Naive thymus-derived CD4-positive, alpha-beta T cell (primary cell): Measurements from ENCODE around the gene OTUD4. TPM values are rescaled to one million over a fixed set of nuclear protein-coding genes. Genes with fewer than 3 reads are reported as not detected.

ENCODE experiments used
- ATAC-seq: fragments of 150-1000 bp; cut with Tn5 transposase; 2 replicates; pipeline ENCODE4 v1.10.0; 2021; ENCODE audit warnings: mild to moderate bottlenecking, moderate library complexity
- CTCF ChIA-PET: fragments of 350-600 bp; sonication (Branson Sonifier 250); formaldehyde crosslinking; loops from one replicate; lab custom pipeline; 2021; ENCODE audit warnings: antibody characterized with exemption; lab: Charles Lee
- POLR2A ChIA-PET: fragments of 350-600 bp; sonication (Branson Sonifier 250); formaldehyde crosslinking; loops from one replicate; lab custom pipeline; 2021; ENCODE audit warnings: antibody characterized with exemption, inconsistent platforms; lab: Charles Lee
- DNase-seq, 9 donors: peaks; one replicate each; pipeline versions ENCODE4 v3.0.0 to v3.0.0-alpha.2; 2020 to 2022; ENCODE audit warnings: mixed read lengths in 1 of 9
- H3K27ac ChIP-seq: one replicate; pipeline ENCODE4 v1.7.0; 2013; ENCODE audit warnings: mild to moderate bottlenecking, low read depth, low read length, moderate library complexity
- H3K27me3 ChIP-seq, 2 donors: one replicate each; pipeline ENCODE4 v1.7.0; 2013; ENCODE audit warnings: low read length in 2 of 2, mild to moderate bottlenecking in 2 of 2, moderate library complexity in 2 of 2; ENCODE audit not compliant: control insufficient read depth in 2 of 2, insufficient read depth in 2 of 2
- H3K36me3 ChIP-seq, 3 experiments: 1 replicate in 2 of 3; 2 replicates in 1 of 3; pipeline ENCODE4 v1.7.0; 2013; ENCODE audit warnings: low read length in 3 of 3, mild to moderate bottlenecking in 3 of 3, moderate library complexity in 1 of 3; ENCODE audit not compliant: insufficient read depth in 3 of 3, control insufficient read depth in 2 of 3
- H3K4me1 ChIP-seq, 2 donors: one replicate each; pipeline ENCODE4 v1.7.0; 2013; ENCODE audit warnings: low read length in 2 of 2, mild to moderate bottlenecking in 2 of 2, moderate library complexity in 1 of 2; ENCODE audit not compliant: control insufficient read depth in 2 of 2, insufficient read depth in 2 of 2
- H3K4me3 ChIP-seq: 2 replicates; pipeline ENCODE4 v1.7.0; 2013; ENCODE audit warnings: mild to moderate bottlenecking, low read length
- H3K9me3 ChIP-seq, 3 experiments: 1 replicate in 2 of 3; 2 replicates in 1 of 3; pipeline ENCODE4 v1.7.0; 2013; ENCODE audit warnings: low read length in 3 of 3; ENCODE audit not compliant: control insufficient read depth in 2 of 3
- H3K27ac Mint-ChIP-seq, 9 donors: one replicate each; pipeline ENCODE4 v1.8.0; 2020 to 2022; ENCODE audit warnings: mixed read lengths in 9 of 9, mild to moderate bottlenecking in 8 of 9, moderate library complexity in 5 of 9, inconsistent platforms in 2 of 9
- H3K27me3 Mint-ChIP-seq, 5 donors: one replicate each; pipeline ENCODE4 v1.8.0; 2021 to 2022; ENCODE audit warnings: mixed read lengths in 5 of 5, mild to moderate bottlenecking in 1 of 5
- H3K36me3 Mint-ChIP-seq, 5 donors: one replicate each; pipeline ENCODE4 v1.8.0; 2020 to 2022; ENCODE audit warnings: mixed read lengths in 5 of 5, mild to moderate bottlenecking in 3 of 5, inconsistent platforms in 1 of 5
- H3K4me1 Mint-ChIP-seq, 7 donors: one replicate each; pipeline ENCODE4 v1.8.0; 2020 to 2022; ENCODE audit warnings: mixed read lengths in 7 of 7, mild to moderate bottlenecking in 3 of 7, inconsistent platforms in 1 of 7
- H3K4me3 Mint-ChIP-seq, 10 donors: one replicate each; pipeline ENCODE4 v1.8.0; 2020 to 2022; ENCODE audit warnings: mild to moderate bottlenecking in 10 of 10, mixed read lengths in 10 of 10, moderate library complexity in 6 of 10, inconsistent platforms in 2 of 10
- H3K9me3 Mint-ChIP-seq, 11 donors: one replicate each; pipeline ENCODE4 v1.8.0; 2020 to 2022; ENCODE audit warnings: mixed read lengths in 11 of 11, mild to moderate bottlenecking in 4 of 11, inconsistent platforms in 1 of 11, moderate library complexity in 1 of 11
- intact Hi-C, 2 donors: fragments of 100-400 bp; cut with micrococcal nuclease; formaldehyde crosslinking; loops; one replicate each; pipeline ENCODE4 v1.15.1; 2023
- polyA plus RNA-seq, 2 donors: library from polyadenylated mRNA; unstranded; fragments of 300-500 nt; fragmentation: Illumina TruSeq; gene quantifications; one replicate each; pipeline ENCODE4 v1.2.3, GENCODE V29; 2021
- total RNA-seq, 6 experiments: library from RNA in 5 of 6; stranded (reverse) in 5 of 6; gene quantifications; 1 replicate in 5 of 6; 2 replicates in 1 of 6; pipeline ENCODE4 v1.2.3 and lab custom pipeline; 2021 to 2026

Gene OTUD4
- total and polyA plus RNA-seq, 7 experiments from 2014 or later = 15.0 to 65.4 (median 54.2) TPM

DNA sequence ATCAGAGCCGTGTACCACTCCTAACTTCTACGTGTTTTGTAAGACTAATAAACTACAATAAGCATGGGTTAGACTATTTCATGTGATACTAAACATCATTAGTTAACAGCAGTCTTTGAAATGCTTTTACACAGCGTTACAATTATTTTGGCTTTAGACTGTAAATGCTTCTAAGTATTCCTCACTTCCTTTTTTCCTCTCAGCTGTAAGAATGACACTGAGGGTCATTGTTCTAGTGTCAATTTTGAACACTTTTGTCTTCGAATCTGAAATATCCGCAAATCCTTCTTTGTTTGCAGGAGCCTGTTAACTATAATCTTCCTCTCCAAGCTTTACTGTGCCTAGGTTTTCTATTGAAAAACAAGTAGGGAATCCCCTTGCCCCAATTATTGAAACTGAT, 80.7 kb downstream of the OTUD4 start:
- H3K27ac ChIP-seq = peak overlapping the region; percentile 80
- Mint-ChIP-seq H3K27ac (peak overlapping the region; percentile 42 to 99 (median 96)), H3K9me3 (peaks cover 0 to 8% (median 0%) of the 10 kb centered on the region in 11 donors), H3K36me3 (peaks cover 6 to 10% (median 9%) of the 10 kb centered on the region in 5 donors), H3K4me3 (peak overlapping the region in 9 of 10 donors; percentile 93 to 98 (median 96)), H3K4me1 (peaks cover 20 to 49% (median 31%) of the 10 kb centered on the region in 7 donors), H3K27me3 (no peaks in the 10 kb centered on the region)
- ChIA-PET POLR2A (interaction anchor here (0.7 to 2.6 kb wide), 6 partner anchors 12 to 520 kb away, joined by 5 to 25 read pairs (median 10); partner anchors contain the start of genes MMAA and OTUD4), CTCF (interaction anchor here (0.7 kb wide), 1 partner anchor 68 kb away, joined by 4 read pairs; no protein-coding TSS in a partner anchor)
- H3K9me3 ChIP-seq = no peaks in the 10 kb centered on the region
- H3K4me1 ChIP-seq = peaks cover 22 to 23% of the 10 kb centered on the region in 2 donors
- H3K4me3 ChIP-seq = peak overlapping the region; percentile 94
- ATAC-seq = no peak
- intact Hi-C loops = loop anchor here (1.0 to 10.0 kb wide), 9 partner anchors 10 to 1915 kb away; partner anchors contain the start of genes ZNF827 (in 2 of the 2), LSM6 (in 1 of the 2), SLC10A7 (in 1 of the 2) and USP38 (in 1 of the 2)
- no peak for DNase-seq
- H3K36me3 ChIP-seq = peaks cover 0 to 4% (median 0%) of the 10 kb centered on the region in 3 experiments
- H3K27me3 ChIP-seq = no peaks in the 10 kb centered on the region

GRCh38 chr4:145098675-145099037, 81.7 kb downstream of the OTUD4 start:
- intact Hi-C loops = loop anchor here (1.0 to 10.0 kb wide), 17 partner anchors 8 to 1914 kb away; partner anchors contain the start of genes MMAA (in 2 of the 2), OTUD4 (in 2 of the 2), USP38 (in 2 of the 2) and ZNF827 (in 2 of the 2)
- H3K4me1 Mint-ChIP-seq = peaks cover 24 to 52% (median 31%) of the 10 kb centered on the region in 7 donors
- H3K4me3 Mint-ChIP-seq = peak overlapping the region in 9 of 10 donors; percentile 93 to 98 (median 96)
- H3K4me3 ChIP-seq = peak overlapping the region; percentile 94
- H3K36me3 Mint-ChIP-seq = peaks cover 15 to 20% (median 19%) of the 10 kb centered on the region in 5 donors
- ATAC-seq (peak; percentile 40), DNase-seq (peak in 1 of 9 donors; percentile 41)
- H3K9me3 Mint-ChIP-seq = peaks cover 0 to 9% (median under 1%) of the 10 kb centered on the region in 11 donors
- H3K27ac Mint-ChIP-seq = peak overlapping the region; percentile 95 to 99 (median 98)
- ChIA-PET CTCF (interaction anchor here (0.7 to 1.3 kb wide), 3 partner anchors 24 to 518 kb away, joined by 3 read pairs; no protein-coding TSS in a partner anchor), POLR2A (interaction anchor here (0.8 to 2.6 kb wide), 9 partner anchors 8 to 521 kb away, joined by 3 to 25 read pairs (median 6); partner anchors contain the start of genes MMAA and OTUD4)
- H3K9me3 ChIP-seq = no peaks in the 10 kb centered on the region
- no peaks in the 10 kb centered on the region for H3K27me3 Mint-ChIP-seq
- peaks cover 0 to 7% (median 4%) of the 10 kb centered on the region in 3 experiments for H3K36me3 ChIP-seq
- H3K4me1 ChIP-seq = peaks cover 22 to 23% of the 10 kb centered on the region in 2 donors
- peak overlapping the region; percentile 80 for H3K27ac ChIP-seq
- no peaks in the 10 kb centered on the region for H3K27me3 ChIP-seq

DNA sequence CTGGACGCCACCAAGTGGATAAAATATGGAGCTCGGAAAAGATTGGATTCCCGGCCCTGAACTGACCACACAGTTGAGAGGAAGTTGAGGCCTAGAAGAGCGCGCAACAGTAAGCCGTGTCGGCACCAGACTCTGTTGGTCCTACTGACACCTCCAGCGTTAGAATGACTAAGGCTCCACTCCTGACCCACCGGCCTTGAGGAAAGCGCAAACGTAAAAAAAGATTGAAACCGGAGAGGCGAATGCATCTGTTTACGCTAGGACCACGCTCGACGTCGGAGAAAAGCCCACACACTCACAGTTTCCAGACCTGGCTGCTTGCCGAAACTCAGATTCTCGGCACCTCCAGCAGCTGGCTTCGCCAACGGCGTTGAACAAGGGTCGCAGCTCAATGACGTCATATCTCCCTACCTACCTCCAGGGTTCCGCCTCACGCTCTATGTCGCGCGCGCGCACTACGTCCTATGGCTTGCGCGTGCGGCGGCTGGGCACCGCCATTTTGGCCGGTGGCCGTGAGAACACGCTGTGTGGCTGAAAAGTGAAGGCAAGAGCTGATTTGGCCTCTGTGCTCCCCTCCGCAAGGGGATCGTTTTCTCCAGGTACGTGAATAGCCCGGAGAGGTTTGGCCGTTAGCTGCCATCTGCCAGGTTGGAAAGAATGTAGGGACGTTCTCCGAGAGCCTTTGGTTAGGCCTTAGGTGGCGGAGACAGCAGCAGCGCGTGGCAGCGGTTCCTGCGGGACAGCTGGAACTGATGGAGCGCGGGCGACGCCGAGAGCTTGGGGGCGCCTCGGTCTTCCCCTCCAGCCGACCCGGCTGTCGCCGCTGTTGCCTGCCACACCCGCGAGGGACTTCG, 82.3 kb downstream of the OTUD4 start, which contains the start of the genes ABCE1 and ANAPC10:
TSS of gene ABCE1 (plus strand) at position 491 of the 854 bp plus-strand sequence. CDS start 6,102 bp downstream, outside the sequence.
TSS of gene ANAPC10 (minus strand) at position 376 of the 854 bp plus-strand sequence. CDS start 2,097 bp downstream, outside the sequence.
- Mint-ChIP-seq H3K9me3 (peaks cover 0 to 15% (median 4%) of the 10 kb centered on the region in 11 donors), H3K27ac (peak within 1 kb of the TSS; percentile 95 to 99 (median 98)), H3K4me3 (peak within 1 kb of the TSS in 9 of 10 donors; percentile 93 to 98 (median 96)), H3K27me3 (no peaks in the 10 kb centered on the region), H3K36me3 (peaks cover 20 to 26% (median 25%) of the 10 kb centered on the region in 5 donors), H3K4me1 (peaks cover 28 to 52% (median 33%) of the 10 kb centered on the region in 7 donors)
- Histone ChIP-seq H3K9me3 (no peaks in the 10 kb centered on the region), H3K27ac (peak within 1 kb of the TSS; percentile 80), H3K4me3 (peak within 1 kb of the TSS; percentile 94), H3K4me1 (peaks cover 22 to 23% of the 10 kb centered on the region in 2 donors), H3K27me3 (no peaks in the 10 kb centered on the region), H3K36me3 (peaks cover 0 to 7% (median 4%) of the 10 kb centered on the region in 3 experiments)
- DNase-seq = peak; percentile 88 to 98 (median 94)
- ChIA-PET POLR2A (interaction anchor here (0.6 to 2.6 kb wide), 13 partner anchors 9 to 1595 kb away, joined by 3 to 25 read pairs (median 4); partner anchors contain the start of genes MMAA and OTUD4), CTCF (interaction anchor here (0.6 to 1.3 kb wide), 5 partner anchors 24 to 518 kb away, joined by 3 read pairs; no protein-coding TSS in a partner anchor)
- peak; percentile 96 for ATAC-seq
- intact Hi-C loops = loop anchor here (1.0 to 10.0 kb wide), 16 partner anchors 8 to 1914 kb away; partner anchors contain the start of genes MMAA (in 2 of the 2), OTUD4 (in 2 of the 2), USP38 (in 2 of the 2) and ZNF827 (in 2 of the 2)

DNA sequence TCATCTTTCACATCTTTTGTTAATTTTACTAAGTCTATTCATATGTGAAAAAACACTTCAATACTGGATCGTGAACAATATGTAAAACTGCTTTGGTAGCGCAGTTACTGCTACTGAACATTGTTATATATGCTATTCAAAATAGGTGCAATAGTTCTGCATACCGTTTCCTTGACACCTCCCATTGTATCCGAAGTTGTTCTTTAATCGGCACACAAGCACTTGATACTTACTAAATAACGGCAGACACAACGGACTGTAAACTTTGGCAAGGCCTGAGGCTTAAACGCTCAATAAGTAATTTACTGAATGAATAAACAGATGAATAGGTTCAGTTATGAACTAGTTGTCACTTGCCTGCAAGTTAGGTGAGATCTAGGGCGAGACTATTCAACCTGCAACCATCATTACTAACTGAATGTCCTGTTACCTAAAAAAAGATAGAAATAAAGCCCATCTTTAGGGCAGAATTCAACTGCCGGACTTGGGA, 83.0 kb downstream of the OTUD4 start:
- H3K9me3 Mint-ChIP-seq = peaks cover 0 to 17% (median 4%) of the 10 kb centered on the region in 11 donors
- Histone ChIP-seq H3K27me3 (no peaks in the 10 kb centered on the region), H3K4me3 (peak overlapping the region; percentile 94), H3K9me3 (no peaks in the 10 kb centered on the region), H3K36me3 (peaks cover 0 to 7% (median 4%) of the 10 kb centered on the region in 3 experiments), H3K27ac (peak overlapping the region; percentile 80), H3K4me1 (peaks cover 22 to 23% of the 10 kb centered on the region in 2 donors)
- POLR2A ChIA-PET = interaction anchor here (0.9 to 2.6 kb wide), 10 partner anchors 12 to 639 kb away, joined by 3 to 25 read pairs (median 6); partner anchors contain the start of genes MMAA and OTUD4
- peak in 2 of 9 donors; percentile 2 to 4 for DNase-seq
- CTCF ChIA-PET = interaction anchor here (0.6 to 1.3 kb wide), 3 partner anchors 37 to 519 kb away, joined by 3 read pairs; no protein-coding TSS in a partner anchor
- H3K27me3 Mint-ChIP-seq = no peaks in the 10 kb centered on the region
- no peak for ATAC-seq
- peaks cover 20 to 33% (median 32%) of the 10 kb centered on the region in 5 donors for H3K36me3 Mint-ChIP-seq
- H3K27ac Mint-ChIP-seq = peak overlapping the region; percentile 95 to 99 (median 98)
- intact Hi-C loops = loop anchor here (5.0 to 10.0 kb wide), 5 partner anchors 840 to 1913 kb away; partner anchors contain the start of genes ZNF827 (in 2 of the 2), LSM6 (in 1 of the 2), SLC10A7 (in 1 of the 2) and USP38 (in 1 of the 2)
- peak overlapping the region in 9 of 10 donors; percentile 93 to 98 (median 96) for H3K4me3 Mint-ChIP-seq
- H3K4me1 Mint-ChIP-seq = peaks cover 29 to 53% (median 39%) of the 10 kb centered on the region in 7 donors

- Mint-ChIP-seq H3K4me3 (no peak overlapping the region), H3K27me3 (no peaks in the 10 kb centered on the region), H3K27ac (peak overlapping the region in 1 of 9 donors; percentile 46), H3K4me1 (peaks cover 21 to 59% (median 39%) of the 10 kb centered on the region in 7 donors), H3K36me3 (peaks cover 28 to 62% (median 55%) of the 10 kb centered on the region in 5 donors), H3K9me3 (peaks cover 0 to 17% (median 4%) of the 10 kb centered on the region in 11 donors)
- ATAC-seq (no peak), DNase-seq (no peak)
- intact Hi-C loops = loop anchor here (10.0 kb wide), 2 partner anchors 1539 to 1909 kb away; partner anchors contain the start of gene USP38 (in 1 of the 2)
- Histone ChIP-seq H3K27me3 (no peaks in the 10 kb centered on the region), H3K4me3 (no peak overlapping the region), H3K4me1 (peaks cover 10% of the 10 kb centered on the region in 2 donors), H3K27ac (no peak overlapping the region), H3K9me3 (no peaks in the 10 kb centered on the region), H3K36me3 (peaks cover 0 to 21% (median 4%) of the 10 kb centered on the region in 3 experiments)
- ChIA-PET CTCF (no interaction called here), POLR2A (interaction anchor here (1.5 to 1.6 kb wide), 2 partner anchors 9 to 88 kb away, joined by 3 to 5 read pairs; no protein-coding TSS in a partner anchor)
Observed at GRCh38 chr4:145093638-145094037, 86.8 kb downstream of the OTUD4 start.
